Endothelial cell of umbilical vein (primary cell): Measurements from ENCODE around the gene TSFM. TPM values are rescaled to one million over a fixed set of nuclear protein-coding genes. Genes with fewer than 3 reads are reported as not detected.
"Not testable (repeated sequence)": the region's sequence is repeated elsewhere in the genome, so short reads cannot be mapped to it uniquely, and the experiment has no call there.

ENCODE experiments used
- BruUV-seq: library from RNA; stranded (reverse); fragments of 400-500 nt; replicated peaks from 2 replicates; lab custom pipeline; 2021; lab: Mats Ljungman, UMichigan
- CTCF ChIA-PET: fragments of 300-600, 350-600 bp; sonication (Branson Sonifier 250); formaldehyde crosslinking; loops from one replicate; lab custom pipeline; 2021; ENCODE audit warnings: antibody characterized with exemption, inconsistent platforms; lab: Charles Lee
- POLR2A ChIA-PET: fragments of 300-600, 350-600 bp; sonication (Branson Sonifier 250); formaldehyde crosslinking; loops from one replicate; lab custom pipeline; 2021; ENCODE audit warnings: antibody characterized with exemption, inconsistent platforms; lab: Charles Lee
- DNase-seq: peaks from one replicate; pipeline ENCODE4 v3.0.0-alpha.2; 2011; ENCODE audit warnings: low read depth, low spot score
- FAIRE-seq: peaks from 2 replicates; lab custom pipeline; 2011; peaks lifted over from hg19 to GRCh38; lab: Jason Lieb, UNC
- H2AFZ ChIP-seq: 2 replicates; pipeline ENCODE4 v1.6.0; 2012; ENCODE audit warnings: low read depth, low read length, control low read depth, inconsistent platforms
- H3K27ac ChIP-seq: 2 replicates; pipeline ENCODE4 v1.5.1; 2011; ENCODE audit warnings: low read depth, mild to moderate bottlenecking, control low read depth, low read length, moderate library complexity; ENCODE audit not compliant: insufficient read depth
- H3K27me3 ChIP-seq, 2 experiments: 2 replicates each; pipeline versions ENCODE4 v1.6.0 to v1.6.1; 2011; ENCODE audit warnings: low read length in 2 of 2, mixed read lengths in 1 of 2; ENCODE audit not compliant: control insufficient read depth in 2 of 2, insufficient read depth in 2 of 2
- H3K36me3 ChIP-seq, 2 experiments: 2 replicates in 1 of 2; 3 replicates in 1 of 2; pipeline ENCODE4 v1.5.1; 2011; ENCODE audit warnings: low read length in 2 of 2, mild to moderate bottlenecking in 1 of 2, moderate library complexity in 1 of 2; ENCODE audit not compliant: control insufficient read depth in 2 of 2, insufficient read depth in 2 of 2; ENCODE audit errors: extremely low read depth in 1 of 2
- H3K4me1 ChIP-seq: 3 replicates; pipeline ENCODE4 v1.5.1; 2011; ENCODE audit warnings: mild to moderate bottlenecking, low read length; ENCODE audit not compliant: control insufficient read depth, insufficient read depth; ENCODE audit errors: extremely low read depth
- H3K4me2 ChIP-seq: 2 replicates; pipeline ENCODE4 v1.6.1; 2011; ENCODE audit warnings: low read length, control low read depth, mixed read lengths; ENCODE audit not compliant: insufficient read depth
- H3K4me3 ChIP-seq, 3 experiments: fragments of 200-600 bp in 1 of 3; sonication (generic), shearing (Covaris generic) in 1 of 3; replicated peaks in 1 of 3; 2 replicates each; pipeline ENCODE4 v1.5.1; 2011 to 2016; ENCODE audit warnings: control low read depth in 3 of 3, low read length in 3 of 3, mild to moderate bottlenecking in 2 of 3, inconsistent platforms in 1 of 3, low read depth in 1 of 3, moderate library complexity in 1 of 3; ENCODE audit not compliant: insufficient read depth in 1 of 3
- H3K79me2 ChIP-seq: 2 replicates; pipeline ENCODE4 v1.6.0; 2012; ENCODE audit warnings: low read length, inconsistent platforms; ENCODE audit not compliant: control insufficient read depth, insufficient read depth
- H3K9ac ChIP-seq: replicated peaks from 2 replicates; pipeline ENCODE3; 2011; ENCODE audit warnings: low read length, control low read depth; ENCODE audit not compliant: insufficient read depth; ENCODE audit errors: extremely low read depth
- H3K9me1 ChIP-seq: replicated peaks from 3 replicates; pipeline ENCODE4 v1.6.0; 2011; ENCODE audit warnings: mild to moderate bottlenecking, low read length; ENCODE audit not compliant: control insufficient read depth, insufficient read depth; ENCODE audit errors: extremely low read depth
- H3K9me3 ChIP-seq: replicated peaks from 2 replicates; pipeline ENCODE4 v1.5.1; 2012; ENCODE audit warnings: low read length, inconsistent platforms; ENCODE audit not compliant: control insufficient read depth, insufficient read depth
- H4K20me1 ChIP-seq: replicated peaks from 2 replicates; pipeline ENCODE3; 2011; ENCODE audit warnings: mild to moderate bottlenecking, low read length; ENCODE audit not compliant: control insufficient read depth, insufficient read depth; ENCODE audit errors: extremely low read depth
- dilution Hi-C: fragments of 300-500 bp; cut with MboI; formaldehyde crosslinking; loops from one replicate; pipeline ENCODE4 v1.15.0; 2019; ENCODE audit warnings: low sequenced_read_pairs; ENCODE audit not compliant: extremely low pct_ligation_motif_present
- intact Hi-C: fragments of 100-400 bp; cut with micrococcal nuclease; formaldehyde crosslinking; loops from one replicate; pipeline ENCODE4 v1.10.0; 2022
- polyA plus RNA-seq, 4 experiments: library from polyadenylated mRNA; depleted of rRNA in 3 of 4; stranded (reverse) in 3 of 4; unstranded in 1 of 4; fragments of >200 nt; gene quantifications; 2 replicates each; pipeline versions ENCODE4 v1.2.1 to v1.2.3, GENCODE V29; 2011 to 2012; ENCODE audit warnings: missing spikeins in 1 of 4
- total RNA-seq: library from RNA; stranded (reverse); gene quantifications from 2 replicates; pipeline ENCODE4 v1.2.3, GENCODE V29; 2021

Gene TSFM
- total and polyA plus RNA-seq, 2 donors (not counting 3 experiments of a cell fraction or from before 2014, with no cell fraction given): 16.5 to 41.8 TPM

- H2AFZ ChIP-seq, FAIRE-seq, POLR2A ChIA-PET, dilution Hi-C loops, H3K9me3 ChIP-seq, H3K4me2 ChIP-seq, H3K9me1 ChIP-seq, intact Hi-C loops, H3K27ac ChIP-seq, DNase-seq, H4K20me1 ChIP-seq, H3K9ac ChIP-seq, H3K4me1 ChIP-seq, H3K79me2 ChIP-seq, H3K27me3 ChIP-seq, BruUV-seq, CTCF ChIA-PET, H3K4me3 ChIP-seq: not testable (repeated sequence)
- peaks cover 11 to 42% of the 10 kb centered on the region in 2 experiments for H3K36me3 ChIP-seq
Observed at GRCh38 chr12:57820119-57820518, 37.5 kb downstream of the TSFM start.

- CTCF ChIA-PET, H3K27me3 ChIP-seq, FAIRE-seq, BruUV-seq, H4K20me1 ChIP-seq, DNase-seq, H3K79me2 ChIP-seq, H3K9me3 ChIP-seq, intact Hi-C loops, dilution Hi-C loops, H2AFZ ChIP-seq, POLR2A ChIA-PET, H3K4me3 ChIP-seq, H3K27ac ChIP-seq, H3K9ac ChIP-seq, H3K4me2 ChIP-seq, H3K4me1 ChIP-seq, H3K9me1 ChIP-seq: not testable (repeated sequence)
- peaks cover 14 to 50% of the 10 kb centered on the region in 2 experiments for H3K36me3 ChIP-seq
Observed at GRCh38 chr12:57821015-57821414, 38.4 kb downstream of the TSFM start.
